ENCODE data around the gene HVCN1.
"Not testable (repeated sequence)": the region's sequence is repeated elsewhere in the genome, so short reads cannot be mapped to it uniquely, and the experiment has no call there.

Gene HVCN1

DNA sequence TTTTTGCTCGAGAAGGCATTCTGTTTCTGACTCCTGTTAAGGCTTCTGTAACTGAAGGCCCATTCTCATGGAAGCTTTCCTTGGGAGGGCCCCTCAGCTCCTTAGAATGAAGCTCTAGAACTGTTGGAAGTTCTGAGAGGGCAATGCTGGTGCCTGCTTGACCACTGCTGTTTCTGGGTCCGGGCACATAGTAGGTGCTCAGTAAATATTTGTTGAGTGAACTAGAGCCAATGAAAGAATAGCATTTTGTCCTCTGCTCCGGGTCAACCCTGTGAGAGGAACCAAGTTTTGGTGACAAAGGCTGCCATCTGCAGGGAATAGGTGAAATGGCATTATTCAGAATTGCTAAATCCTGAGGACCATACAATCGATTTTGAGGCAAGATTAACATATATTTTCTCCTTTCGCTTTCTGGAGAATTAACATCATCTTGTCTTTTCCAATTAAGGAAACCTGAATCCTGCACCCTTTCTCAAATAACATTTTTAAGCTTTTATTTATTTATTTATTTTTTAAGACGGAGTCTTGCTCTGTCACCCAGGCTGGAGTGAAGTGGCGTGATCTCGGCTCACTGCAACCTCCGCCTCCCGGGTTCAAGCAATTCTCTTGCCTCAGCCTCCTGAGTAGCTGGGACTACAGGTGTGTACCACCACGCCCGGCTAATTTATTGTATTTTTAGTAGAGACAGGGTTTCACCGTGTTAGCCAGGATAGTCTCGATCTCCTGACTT is 86.7 kb downstream of the HVCN1 start:
- H3K27ac ChIP-seq (ENCODE audit: low read length); H3K27me3 ChIP-seq (ENCODE audit: control insufficient read depth, insufficient read depth, low read length); H3K4me3 ChIP-seq (ENCODE audit: low read length); H3K9ac ChIP-seq (ENCODE audit: low read length); H3K9me3 ChIP-seq (ENCODE audit: control insufficient read depth, low read depth, low read length); H3K4me1 ChIP-seq (ENCODE audit: control insufficient read depth, low read depth, low read length); H3K36me3 ChIP-seq (ENCODE audit: control insufficient read depth, low read depth, low read length): not testable (repeated sequence)

DNA sequence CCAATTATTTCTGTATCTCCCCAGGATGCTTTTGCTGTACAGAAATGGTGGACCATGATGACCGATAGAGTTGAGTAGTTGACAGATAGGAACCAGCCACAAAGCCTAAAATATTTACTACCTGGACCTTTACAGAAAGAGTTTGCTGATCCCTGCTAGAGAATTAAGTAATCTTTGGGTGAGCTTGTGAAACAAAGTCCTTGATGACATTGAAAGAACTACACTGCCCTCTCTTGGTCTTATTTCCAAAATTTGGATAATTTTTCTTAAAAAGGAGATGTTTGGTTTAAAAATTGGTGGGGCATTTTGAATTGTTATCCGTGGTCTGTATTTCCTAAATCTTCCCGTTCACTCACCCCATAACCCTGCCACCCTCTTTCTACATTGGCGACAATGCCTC is 88.7 kb downstream of the HVCN1 start:
- Histone ChIP-seq H3K4me1 (ENCODE audit: control insufficient read depth, low read depth, low read length) (no peaks in the 10 kb centered on the region), H3K4me3 (ENCODE audit: low read length) (no peak overlapping the region), H3K27me3 (ENCODE audit: control insufficient read depth, insufficient read depth, low read length) (no peaks in the 10 kb centered on the region), H3K36me3 (ENCODE audit: control insufficient read depth, low read depth, low read length) (no peaks in the 10 kb centered on the region), H3K9me3 (ENCODE audit: control insufficient read depth, low read depth, low read length) (no peaks in the 10 kb centered on the region), H3K9ac (ENCODE audit: low read length) (no peak overlapping the region), H3K27ac (ENCODE audit: low read length) (no peak overlapping the region)

GRCh38 chr12:110599334-110599733 is 89.6 kb downstream of the HVCN1 start:
- Histone ChIP-seq H3K27ac (ENCODE audit: low read length) (no peak overlapping the region), H3K4me3 (ENCODE audit: low read length) (no peak overlapping the region), H3K36me3 (ENCODE audit: control insufficient read depth, low read depth, low read length) (no peaks in the 10 kb centered on the region)

More at GRCh38 chr12:110599334-110599733, 89.6 kb downstream of the HVCN1 start:
- H3K9ac ChIP-seq (ENCODE audit: low read length) = no peak overlapping the region
- no peaks in the 10 kb centered on the region for H3K9me3 ChIP-seq (ENCODE audit: control insufficient read depth, low read depth, low read length)
- no peaks in the 10 kb centered on the region for H3K4me1 ChIP-seq (ENCODE audit: control insufficient read depth, low read depth, low read length)
- no peaks in the 10 kb centered on the region for H3K27me3 ChIP-seq (ENCODE audit: control insufficient read depth, insufficient read depth, low read length)

All from iPS-18a (cell line).